Stimulated activated CD4-positive, alpha-beta T cell treated with anti-CD3 and anti-CD28 coated beads, Interleukin-4, amount 100 ng/mL, for 4 hours (primary cell): ENCODE data around the gene MRPL44.
"Not testable (repeated sequence)": the region's sequence is repeated elsewhere in the genome, so short reads cannot be mapped to it uniquely, and the experiment has no call there.

Experiments used
- DNase-seq, 2 experiments: peaks; one replicate each; pipeline ENCODE4 v3.0.0-alpha.2; 2020

Gene MRPL44

DNA sequence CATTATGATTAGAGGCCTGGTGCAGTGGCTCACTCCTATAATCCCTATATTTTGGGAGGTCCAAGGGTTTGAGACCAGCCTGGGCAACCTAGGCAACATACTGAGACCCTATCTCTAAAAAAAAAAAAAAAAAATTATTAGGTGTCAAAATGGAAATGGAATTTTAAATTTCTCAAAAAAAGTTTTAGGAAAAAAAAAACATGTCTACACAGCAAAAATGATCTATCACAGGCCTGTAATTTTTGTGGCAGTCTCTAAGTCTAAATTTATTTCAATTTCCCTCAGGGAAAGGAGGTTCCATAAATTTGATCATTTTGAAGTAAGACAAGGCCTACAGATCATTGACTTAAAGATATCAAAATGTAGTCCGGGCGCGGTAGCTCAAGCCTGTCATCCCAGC lies 16.3 kb downstream of the MRPL44 start:
- no peak for DNase-seq

GRCh38 chr2:223976635-223977226 lies 19.5 kb downstream of the MRPL44 start:
- DNase-seq, result no peak

DNA sequence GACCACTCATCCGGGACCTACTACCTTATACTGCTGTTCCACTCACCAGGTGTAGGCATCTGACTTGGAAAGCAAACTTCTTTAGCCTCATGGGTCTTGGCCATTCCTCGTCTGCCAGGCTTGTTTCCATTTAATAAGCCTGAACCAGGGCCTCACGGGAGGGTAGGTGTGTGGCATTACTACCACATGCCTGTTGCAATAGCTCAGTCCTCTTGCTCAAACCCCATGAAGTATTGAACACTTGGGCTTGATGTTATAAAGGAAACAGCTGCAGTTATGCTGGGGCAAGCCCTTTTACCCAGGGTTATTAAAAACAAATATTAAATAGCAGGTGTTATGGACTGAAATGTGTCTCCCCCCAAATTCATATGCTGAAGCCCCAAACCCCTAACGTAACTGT lies 21.2 kb downstream of the MRPL44 start:
- no peak for DNase-seq

GRCh38 chr2:223979730-223980396 lies 22.6 kb downstream of the MRPL44 start:
- DNase-seq, result no peak

DNA sequence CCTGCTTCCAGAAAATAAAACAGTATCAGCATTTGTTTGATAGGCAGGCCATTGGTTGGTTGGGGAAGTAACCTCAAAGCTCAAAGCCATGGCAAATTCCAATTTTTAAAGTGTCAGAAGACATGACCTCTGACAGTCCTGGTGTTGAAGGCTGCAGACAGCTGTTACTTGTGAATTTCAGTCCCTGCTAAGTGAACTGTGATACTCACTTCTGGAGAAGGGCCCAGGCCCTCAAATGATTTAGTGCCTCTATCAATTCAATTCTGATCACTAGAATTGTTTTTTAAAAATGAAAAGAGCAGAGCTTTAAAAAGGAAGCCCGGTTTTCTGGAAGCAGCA lies 23.1 kb downstream of the MRPL44 start:
- no peak for DNase-seq

DNA sequence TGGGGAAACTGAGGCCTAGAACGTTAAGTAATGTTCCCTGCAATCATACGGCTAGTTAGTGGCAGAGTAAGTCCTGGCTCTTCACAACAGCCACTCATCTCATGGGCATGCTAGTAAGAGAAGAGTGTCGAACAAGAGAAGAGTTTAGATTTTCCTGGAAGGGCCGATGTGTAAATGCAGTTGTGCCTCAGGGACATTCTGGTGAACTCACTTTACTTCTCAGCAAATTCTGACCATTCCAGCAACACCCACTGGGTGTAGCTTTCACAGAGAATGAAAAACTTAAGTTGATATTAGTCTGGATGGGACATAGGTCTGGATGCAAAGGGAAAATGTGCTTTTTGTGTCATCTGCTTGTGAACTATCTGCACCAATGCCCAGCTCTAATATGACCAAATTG lies 23.5 kb downstream of the MRPL44 start:
- no peak for DNase-seq

DNA sequence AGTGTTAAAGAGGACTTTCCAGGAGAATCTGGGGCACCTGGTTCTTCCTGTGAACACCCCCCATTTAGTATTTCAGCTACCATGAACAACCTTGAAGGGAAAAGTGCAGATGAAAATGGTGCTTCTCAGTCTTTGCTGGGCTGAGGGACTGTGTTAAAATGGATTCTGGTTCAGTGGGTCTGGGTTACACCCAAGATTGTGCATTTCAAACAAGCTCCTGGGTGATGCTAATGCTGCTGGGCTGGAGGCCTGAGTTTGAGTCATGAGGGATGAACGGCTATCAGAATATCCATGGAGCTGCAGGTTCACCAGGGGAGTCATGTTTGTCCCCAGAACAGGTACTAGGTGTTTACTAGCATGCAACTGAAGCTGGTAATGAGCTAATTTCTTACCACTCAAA lies 24.0 kb downstream of the MRPL44 start:
- no peak for DNase-seq

DNA sequence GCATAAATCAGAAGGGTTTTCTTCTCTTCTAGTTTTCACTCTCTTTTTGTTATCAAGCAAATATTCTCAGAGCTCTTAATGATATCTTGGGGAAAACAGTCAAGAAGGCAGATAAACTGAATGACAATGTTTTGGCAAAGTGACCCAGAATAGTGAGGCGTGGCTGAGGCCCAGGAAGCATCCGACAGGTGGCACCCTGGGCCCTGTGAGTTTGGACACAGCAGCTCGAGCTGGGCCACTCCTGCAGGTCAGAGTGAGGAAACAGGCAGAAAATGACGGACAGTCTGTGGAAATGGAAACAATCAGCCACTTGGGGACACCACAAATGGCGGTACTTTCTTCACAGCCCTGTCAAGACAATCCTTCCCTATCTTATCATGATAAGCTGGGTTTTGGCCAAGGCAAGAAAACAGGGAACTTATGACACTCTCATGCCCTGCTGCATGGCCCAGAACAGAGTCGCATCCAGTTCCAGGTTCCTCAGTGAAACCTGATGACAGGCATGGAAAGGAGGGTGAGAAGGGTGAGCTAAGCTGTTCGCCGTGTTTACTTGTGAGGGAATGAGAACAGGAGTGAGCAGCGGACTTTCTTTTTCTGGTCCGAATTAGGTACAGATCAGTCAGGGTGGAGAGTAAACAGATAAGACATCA lies 32.1 kb downstream of the MRPL44 start:
- DNase-seq, result no peak

GRCh38 chr2:223989856-223990232 lies 32.6 kb downstream of the MRPL44 start:
- no peak for DNase-seq

DNA sequence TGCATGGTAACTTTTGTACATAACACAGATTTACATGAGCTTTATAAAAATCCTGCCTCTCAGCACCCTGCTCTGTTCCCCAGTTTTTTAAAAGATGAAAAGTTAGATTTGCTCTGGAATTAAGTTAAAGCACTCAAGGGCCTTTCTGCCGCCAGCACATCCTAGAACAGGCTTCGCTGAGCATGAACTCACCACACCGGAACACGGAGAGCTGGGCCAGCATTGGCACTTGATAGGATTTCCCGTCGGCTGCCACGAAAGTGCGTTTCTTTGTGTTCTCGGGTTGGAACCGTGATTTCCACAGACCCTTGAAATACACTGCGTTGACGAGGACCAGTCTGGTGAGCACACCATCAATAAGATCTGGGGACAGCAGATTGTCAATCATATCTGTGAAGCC lies 34.3 kb downstream of the MRPL44 start:
- DNase-seq, result no peak

- peak; percentile 43 to 53 for DNase-seq
Measured at GRCh38 chr2:223993634-223994232, 36.5 kb downstream of the MRPL44 start.

DNA sequence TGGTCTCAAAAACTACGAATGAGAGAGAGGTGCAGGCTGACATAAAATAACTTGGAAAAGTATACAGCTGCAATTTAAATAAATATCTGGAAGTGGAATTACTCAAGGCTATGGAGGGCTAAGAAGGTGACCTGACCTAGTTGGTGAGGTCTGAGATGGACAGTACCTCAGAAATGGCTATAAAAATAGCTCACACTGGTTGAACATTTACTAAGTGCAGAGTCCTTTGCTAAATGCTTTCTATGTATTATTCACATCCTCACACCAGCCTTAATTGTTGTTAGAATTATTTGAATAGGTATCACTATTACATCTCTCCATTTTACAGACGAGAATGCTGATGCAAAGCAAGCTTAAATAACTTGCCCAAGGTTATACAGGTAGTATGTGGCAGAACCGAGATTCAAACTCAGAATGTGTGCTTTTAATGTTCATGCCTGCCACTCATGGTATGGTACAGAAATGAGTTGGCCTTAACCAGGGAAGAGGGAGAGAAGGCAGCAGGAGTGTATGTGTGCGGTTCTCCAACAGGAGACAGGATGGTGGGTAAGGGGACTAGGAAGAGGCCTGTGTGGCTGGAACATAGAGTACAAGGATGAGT lies 37.4 kb downstream of the MRPL44 start:
- DNase-seq, result no peak

DNA sequence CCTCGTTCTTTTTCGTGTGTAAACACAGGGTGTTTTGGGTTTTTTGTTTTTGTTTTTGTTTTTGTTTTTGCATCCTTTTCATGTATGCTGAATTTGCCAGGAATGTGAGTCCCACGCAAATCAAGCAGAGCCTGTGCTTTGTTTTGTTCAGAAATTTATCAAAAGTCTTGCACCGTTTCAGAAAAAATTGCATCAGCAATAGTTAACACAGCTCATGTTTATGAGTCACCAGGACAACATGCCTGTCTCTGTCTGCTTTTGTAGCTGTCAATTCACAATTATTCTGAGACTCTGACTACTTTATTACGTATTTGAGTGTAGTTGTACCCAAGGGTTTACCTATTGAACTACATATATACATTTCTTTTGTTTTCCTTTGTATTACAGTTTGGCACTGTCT lies 38.3 kb downstream of the MRPL44 start:
- no peak for DNase-seq

DNA sequence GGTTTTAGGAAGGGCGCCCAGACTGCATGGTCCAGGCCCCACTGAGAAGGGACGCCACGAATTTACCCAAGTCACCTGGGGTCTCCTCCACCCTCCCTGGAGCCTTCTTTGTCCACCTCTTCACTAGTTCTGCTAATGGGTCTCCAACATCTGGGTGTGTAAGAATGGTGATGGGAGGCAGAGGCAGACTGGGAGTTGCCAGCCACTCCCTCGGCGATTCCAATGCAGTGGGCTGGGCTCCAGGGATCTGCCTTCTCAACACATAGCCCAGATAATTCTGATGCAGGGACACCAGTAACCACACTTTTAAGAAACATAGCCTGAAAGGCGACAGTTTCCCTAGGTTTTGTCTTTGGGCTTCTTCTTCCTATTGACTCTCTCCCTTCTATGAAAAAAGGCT lies 39.1 kb downstream of the MRPL44 start:
- DNase-seq, result no peak

GRCh38 chr2:223997938-223998337 lies 40.7 kb downstream of the MRPL44 start:
- no peak for DNase-seq

- no peak for DNase-seq
Measured at GRCh38 chr2:223998948-223999347, 41.7 kb downstream of the MRPL44 start.

GRCh38 chr2:223999862-224000261 lies 42.6 kb downstream of the MRPL44 start:
- DNase-seq, result no peak

GRCh38 chr2:224000662-224001061 lies 43.4 kb downstream of the MRPL44 start:
- DNase-seq, result not testable (repeated sequence)

GRCh38 chr2:224004105-224004695 lies 46.9 kb downstream of the MRPL44 start:
- DNase-seq, result no peak

- no peak for DNase-seq
Measured at GRCh38 chr2:224008702-224009261, 51.5 kb downstream of the MRPL44 start.

- no peak for DNase-seq
Measured at GRCh38 chr2:224009605-224010315, 52.5 kb downstream of the MRPL44 start.

- no peak for DNase-seq
Measured at GRCh38 chr2:224011837-224012236, 54.6 kb downstream of the MRPL44 start.
